HUES48 (cell line): ENCODE measurements around the gene NUFIP2.
"Not testable (repeated sequence)": the region's sequence is repeated elsewhere in the genome, so short reads cannot be mapped to it uniquely, and the experiment has no call there.

Source experiments
- H3K27ac ChIP-seq: one replicate; pipeline ENCODE4 v1.7.0; 2013; ENCODE audit warnings: low read depth, low read length, inconsistent platforms
- H3K27me3 ChIP-seq: 2 replicates; pipeline ENCODE4 v1.6.1; 2013; ENCODE audit warnings: mild to moderate bottlenecking, low read length; ENCODE audit not compliant: control insufficient read depth, insufficient read depth
- H3K36me3 ChIP-seq: 2 replicates; pipeline ENCODE4 v1.6.1; 2013; ENCODE audit warnings: low read length; ENCODE audit not compliant: control insufficient read depth, insufficient read depth
- H3K4me1 ChIP-seq: 2 replicates; pipeline ENCODE4 v1.6.1; 2013; ENCODE audit warnings: mild to moderate bottlenecking, low read length; ENCODE audit not compliant: control insufficient read depth, insufficient read depth
- H3K4me3 ChIP-seq: 2 replicates; pipeline ENCODE4 v1.5.1; 2013; ENCODE audit warnings: mild to moderate bottlenecking, low read depth, low read length
- H3K9ac ChIP-seq: 2 replicates; pipeline ENCODE4 v1.6.1; 2013; ENCODE audit warnings: mild to moderate bottlenecking, low read depth, low read length, moderate library complexity
- H3K9me3 ChIP-seq: 2 replicates; pipeline ENCODE4 v1.6.1; 2013; ENCODE audit warnings: low read length; ENCODE audit not compliant: control insufficient read depth, insufficient read depth

Gene NUFIP2

DNA sequence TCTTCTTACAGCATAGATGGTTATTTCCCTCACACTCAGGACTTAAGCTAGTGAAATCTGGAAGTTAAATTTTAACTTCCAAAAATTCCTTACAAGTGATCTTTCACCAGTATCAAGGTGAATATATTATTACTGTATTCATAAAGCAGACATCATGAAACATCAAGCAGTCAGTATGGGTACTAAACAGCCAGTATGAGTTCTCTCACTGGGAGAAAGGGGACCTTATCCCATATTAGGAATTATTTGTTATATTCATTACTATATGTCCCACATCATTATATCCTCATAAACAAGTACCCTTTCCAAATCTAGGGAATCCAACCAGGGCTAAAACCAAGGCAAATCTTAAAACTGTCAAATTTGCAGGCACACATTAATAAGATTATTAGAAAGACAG lies 15.3 kb downstream of the NUFIP2 start:
- Histone ChIP-seq H3K36me3 (peaks cover 84% of the 10 kb centered on the region), H3K9me3 (no peaks in the 10 kb centered on the region)

DNA sequence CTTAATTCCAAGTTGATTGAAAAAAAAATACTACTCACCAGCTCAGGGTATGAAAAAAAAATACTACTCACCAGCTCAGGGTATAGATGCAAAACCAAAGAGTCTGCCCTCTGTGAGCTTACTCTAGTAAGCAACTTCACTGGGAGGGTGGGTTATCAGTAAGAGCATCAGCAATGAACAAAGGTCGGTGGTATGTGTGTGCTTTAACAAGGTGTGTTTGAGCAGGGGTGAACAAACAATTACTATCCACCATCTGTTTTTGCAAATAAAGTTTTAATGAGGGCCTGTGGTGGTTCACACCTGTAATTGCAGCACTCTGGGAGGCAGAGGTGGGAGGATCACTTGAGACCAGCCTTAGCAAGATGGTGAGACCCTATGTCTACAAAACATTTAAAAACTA lies 20.0 kb downstream of the NUFIP2 start:
- Histone ChIP-seq H3K27ac (no peak overlapping the region), H3K4me3 (no peak overlapping the region), H3K9me3 (no peaks in the 10 kb centered on the region), H3K4me1 (no peaks in the 10 kb centered on the region), H3K27me3 (no peaks in the 10 kb centered on the region), H3K36me3 (peaks cover 80% of the 10 kb centered on the region), H3K9ac (no peak overlapping the region)

More for the DNA sequence above, 15.3 kb downstream of the NUFIP2 start:
- no peak overlapping the region for H3K4me3 ChIP-seq
- H3K27me3 ChIP-seq, result no peaks in the 10 kb centered on the region
- H3K9ac ChIP-seq, result no peak overlapping the region
- no peak overlapping the region for H3K27ac ChIP-seq
- peaks cover 4% of the 10 kb centered on the region; the same call in 1 of the 2 replicates for H3K4me1 ChIP-seq

DNA sequence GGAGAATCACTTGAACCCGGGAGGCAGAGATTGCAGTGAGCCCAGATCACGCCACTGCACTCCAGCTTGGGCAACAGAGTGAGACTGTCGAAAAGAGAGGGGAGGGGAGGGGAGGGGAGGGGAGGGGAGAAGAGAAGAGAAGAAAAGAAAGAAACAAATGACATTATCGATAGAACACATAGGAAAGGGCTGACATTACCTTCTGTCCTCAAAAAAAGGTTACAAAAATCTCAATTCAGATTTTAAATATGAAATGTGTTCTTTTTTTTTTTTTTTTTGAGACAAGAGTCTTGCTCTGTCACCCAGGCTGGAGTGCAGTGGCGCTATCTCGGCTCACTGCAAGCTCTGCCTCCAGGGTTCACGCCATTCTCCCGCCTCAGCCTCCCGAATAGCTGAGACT lies 22.0 kb downstream of the NUFIP2 start:
- H3K4me3 ChIP-seq, H3K9ac ChIP-seq, H3K9me3 ChIP-seq, H3K4me1 ChIP-seq, H3K27ac ChIP-seq, H3K27me3 ChIP-seq: not testable (repeated sequence)
- H3K36me3 ChIP-seq, result peaks cover 74% of the 10 kb centered on the region

DNA sequence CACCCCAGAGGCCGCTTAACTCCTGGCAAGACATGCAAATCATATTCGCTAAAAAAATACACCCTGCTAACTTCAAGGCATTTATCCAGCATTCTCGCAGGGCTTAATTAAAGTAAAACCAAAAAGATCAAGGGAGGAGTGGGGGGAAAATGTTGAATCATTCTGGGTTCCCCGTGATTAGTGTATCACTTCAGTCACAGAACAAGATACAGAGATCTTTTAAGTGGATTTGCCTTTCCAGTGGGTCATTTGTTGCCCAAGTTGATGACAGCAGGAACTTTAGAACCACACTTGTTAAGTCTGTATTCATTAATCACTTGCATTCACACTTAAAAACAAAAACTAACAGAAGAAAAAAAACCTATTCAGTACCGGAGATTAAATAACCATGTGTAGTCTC lies 30.0 kb downstream of the NUFIP2 start:
- no peaks in the 10 kb centered on the region for H3K9me3 ChIP-seq
- H3K36me3 ChIP-seq, result peaks cover 82% of the 10 kb centered on the region
- no peak overlapping the region for H3K4me3 ChIP-seq
- no peaks in the 10 kb centered on the region for H3K27me3 ChIP-seq
- H3K9ac ChIP-seq, result no peak overlapping the region
- no peak overlapping the region for H3K27ac ChIP-seq
- H3K4me1 ChIP-seq, result peaks cover 4% of the 10 kb centered on the region; the same call in 1 of the 2 replicates

DNA sequence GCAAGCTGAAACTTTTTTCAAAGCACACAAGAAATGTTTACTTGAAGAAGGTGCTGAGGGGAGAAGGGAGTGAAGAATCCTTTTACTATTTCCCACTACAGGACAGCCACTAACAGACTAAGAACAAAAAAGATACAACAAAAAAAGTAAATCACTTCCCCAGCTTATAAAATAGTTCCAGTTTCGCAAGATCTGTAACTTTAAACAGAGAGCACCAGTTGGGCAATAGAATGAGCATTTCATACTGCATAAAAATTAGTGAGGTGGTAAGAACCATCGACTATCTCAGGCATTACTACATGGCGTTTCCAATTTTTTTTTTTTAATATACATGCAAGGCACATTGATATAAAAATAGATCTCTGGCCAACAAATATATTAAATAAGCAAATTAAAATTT lies 36.2 kb downstream of the NUFIP2 start:
- Histone ChIP-seq H3K4me3 (no peak overlapping the region), H3K36me3 (peaks cover 43% of the 10 kb centered on the region)

DNA sequence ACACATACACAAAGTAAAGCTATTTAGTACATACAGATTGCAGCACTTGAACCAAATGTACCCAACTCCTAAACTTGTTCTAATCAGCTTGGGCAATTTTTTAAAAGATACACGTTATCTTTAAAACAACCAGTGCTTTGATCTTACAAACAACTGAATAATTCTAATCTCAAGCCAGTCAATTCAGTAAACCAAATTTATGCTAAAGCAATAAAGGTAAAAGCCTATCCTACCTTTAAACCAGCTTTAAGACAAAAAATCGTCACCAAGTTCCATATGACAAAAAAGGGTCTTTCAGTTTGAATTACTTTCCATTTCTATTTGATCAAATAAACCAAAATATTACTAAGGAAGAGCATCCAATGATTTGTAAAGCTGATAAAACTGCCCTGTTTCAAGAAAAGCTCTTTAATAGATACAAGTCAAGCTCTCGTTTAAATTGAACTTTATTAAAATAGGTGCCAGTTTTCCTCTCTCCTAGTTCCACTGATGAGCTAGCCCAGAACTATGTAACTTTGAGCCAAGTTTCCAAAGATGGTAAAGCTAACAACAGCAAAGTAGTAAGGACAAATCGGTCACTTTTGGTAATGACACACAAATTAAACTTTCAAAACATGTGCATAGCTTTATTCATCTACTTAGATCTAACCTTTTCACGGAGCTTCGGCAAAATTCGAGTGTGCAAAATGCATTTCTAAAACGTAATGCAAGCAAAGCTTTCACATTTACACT lies 37.0 kb downstream of the NUFIP2 start:
- Histone ChIP-seq H3K4me3 (no peak overlapping the region), H3K36me3 (peaks cover 34% of the 10 kb centered on the region), H3K4me1 (peaks cover 4% of the 10 kb centered on the region; the same call in 1 of the 2 replicates), H3K9me3 (no peaks in the 10 kb centered on the region), H3K27me3 (no peaks in the 10 kb centered on the region), H3K27ac (no peak overlapping the region), H3K9ac (no peak overlapping the region)

More for the DNA sequence above, 36.2 kb downstream of the NUFIP2 start:
- H3K9me3 ChIP-seq, result no peaks in the 10 kb centered on the region
- H3K4me1 ChIP-seq, result peaks cover 4% of the 10 kb centered on the region; the same call in 1 of the 2 replicates
- no peak overlapping the region for H3K27ac ChIP-seq
- no peak overlapping the region for H3K9ac ChIP-seq
- H3K27me3 ChIP-seq, result no peaks in the 10 kb centered on the region

GRCh38 chr17:29255926-29256522 lies 37.9 kb downstream of the NUFIP2 start:
- no peaks in the 10 kb centered on the region for H3K27me3 ChIP-seq
- H3K9ac ChIP-seq, result no peak overlapping the region
- no peak overlapping the region for H3K27ac ChIP-seq
- H3K4me3 ChIP-seq, result no peak overlapping the region
- peaks cover 25% of the 10 kb centered on the region for H3K36me3 ChIP-seq
- no peaks in the 10 kb centered on the region for H3K9me3 ChIP-seq
- peaks cover 4% of the 10 kb centered on the region; the same call in 1 of the 2 replicates for H3K4me1 ChIP-seq

GRCh38 chr17:29253037-29253436 lies 40.9 kb downstream of the NUFIP2 start:
- H3K27ac ChIP-seq, result no peak overlapping the region
- H3K27me3 ChIP-seq, result no peaks in the 10 kb centered on the region
- no peak overlapping the region for H3K9ac ChIP-seq
- no peaks in the 10 kb centered on the region for H3K9me3 ChIP-seq
- no peaks in the 10 kb centered on the region for H3K4me1 ChIP-seq
- H3K36me3 ChIP-seq, result no peaks in the 10 kb centered on the region
- H3K4me3 ChIP-seq, result no peak overlapping the region

GRCh38 chr17:29252101-29252791 lies 41.7 kb downstream of the NUFIP2 start:
- no peaks in the 10 kb centered on the region for H3K9me3 ChIP-seq
- no peaks in the 10 kb centered on the region for H3K4me1 ChIP-seq
- H3K4me3 ChIP-seq, result no peak overlapping the region
- H3K36me3 ChIP-seq, result no peaks in the 10 kb centered on the region
- H3K9ac ChIP-seq, result no peak overlapping the region
- peak overlapping the region; percentile 16 for H3K27ac ChIP-seq
- H3K27me3 ChIP-seq, result no peaks in the 10 kb centered on the region

GRCh38 chr17:29251184-29251583 lies 42.8 kb downstream of the NUFIP2 start:
- no peak overlapping the region for H3K9ac ChIP-seq
- H3K4me1 ChIP-seq, result no peaks in the 10 kb centered on the region

DNA sequence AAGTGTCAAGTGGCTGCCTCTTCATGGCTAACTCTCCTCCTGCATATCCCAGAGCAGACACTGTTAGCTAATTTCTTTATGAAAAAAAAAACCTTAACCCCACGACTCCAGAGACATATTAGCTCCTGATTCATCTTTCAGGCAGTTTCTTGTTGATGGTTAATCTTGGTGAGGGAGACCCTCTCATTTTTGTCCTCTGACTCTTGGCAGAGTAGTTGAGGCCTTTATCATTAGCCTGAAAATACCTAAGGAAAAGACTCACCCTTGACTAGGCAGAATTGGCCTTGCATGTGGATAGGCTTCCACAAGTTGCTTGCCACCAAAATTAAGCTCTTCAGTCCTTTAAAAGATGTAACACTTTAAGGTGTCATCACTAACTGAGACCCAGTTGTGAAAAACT lies 43.3 kb downstream of the NUFIP2 start:
- Histone ChIP-seq H3K27me3 (no peaks in the 10 kb centered on the region), H3K9ac (no peak overlapping the region), H3K27ac (no peak overlapping the region), H3K4me1 (no peaks in the 10 kb centered on the region), H3K36me3 (no peaks in the 10 kb centered on the region), H3K9me3 (no peaks in the 10 kb centered on the region), H3K4me3 (no peak overlapping the region)

More at GRCh38 chr17:29251184-29251583, 42.8 kb downstream of the NUFIP2 start:
- no peaks in the 10 kb centered on the region for H3K27me3 ChIP-seq
- no peak overlapping the region for H3K27ac ChIP-seq
- H3K9me3 ChIP-seq, result no peaks in the 10 kb centered on the region
- no peaks in the 10 kb centered on the region for H3K36me3 ChIP-seq
- no peak overlapping the region for H3K4me3 ChIP-seq
